GM23338 (cell line): Measurements from ENCODE around the gene RAB3GAP2.

Experiments
- CREB1 ChIP-seq: fragments of 250-450 bp; sonication (Bioruptor Pico); IDR thresholded peaks from 2 replicates; pipeline ENCODE4 v1.5.0; 2020; ENCODE audit warnings: low read depth, mild to moderate bottlenecking, moderate library complexity
- CTCF ChIP-seq, 2 experiments: fragments of 200-600 bp in 1 of 2; sonication (generic) in 1 of 2; conservative IDR thresholded peaks; 2 replicates each; pipeline versions ENCODE4 v1.5.1 to v1.6.1; 2016 to 2017; ENCODE audit warnings: antibody characterized with exemption in 2 of 2, low read depth in 2 of 2, mild to moderate bottlenecking in 2 of 2, moderate library complexity in 1 of 2
- EZH2 ChIP-seq: fragments of 200-600 bp; sonication (generic); IDR thresholded peaks from one replicate; pipeline ENCODE4 v1.8.0; 2017; ENCODE audit warnings: antibody characterized with exemption, mild to moderate bottlenecking, low read depth; ENCODE audit not compliant: unreplicated experiment
- EZH2phosphoT487 ChIP-seq: fragments of 200-600 bp; sonication (generic); IDR thresholded peaks from one replicate; pipeline ENCODE4 v1.8.1; 2018; ENCODE audit warnings: antibody characterized with exemption; ENCODE audit not compliant: unreplicated experiment
- POLR2AphosphoS5 ChIP-seq: IDR thresholded peaks from 2 replicates; pipeline ENCODE4 v1.6.1; 2016; ENCODE audit warnings: antibody characterized with exemption, low read depth
- TF ChIP-seq, protein P1 (sequence below): IDR thresholded peaks from one replicate; pipeline ENCODE4 v1.6.1; 2018; ENCODE audit warnings: antibody characterized with exemption; ENCODE audit not compliant: unreplicated experiment

DNA sequence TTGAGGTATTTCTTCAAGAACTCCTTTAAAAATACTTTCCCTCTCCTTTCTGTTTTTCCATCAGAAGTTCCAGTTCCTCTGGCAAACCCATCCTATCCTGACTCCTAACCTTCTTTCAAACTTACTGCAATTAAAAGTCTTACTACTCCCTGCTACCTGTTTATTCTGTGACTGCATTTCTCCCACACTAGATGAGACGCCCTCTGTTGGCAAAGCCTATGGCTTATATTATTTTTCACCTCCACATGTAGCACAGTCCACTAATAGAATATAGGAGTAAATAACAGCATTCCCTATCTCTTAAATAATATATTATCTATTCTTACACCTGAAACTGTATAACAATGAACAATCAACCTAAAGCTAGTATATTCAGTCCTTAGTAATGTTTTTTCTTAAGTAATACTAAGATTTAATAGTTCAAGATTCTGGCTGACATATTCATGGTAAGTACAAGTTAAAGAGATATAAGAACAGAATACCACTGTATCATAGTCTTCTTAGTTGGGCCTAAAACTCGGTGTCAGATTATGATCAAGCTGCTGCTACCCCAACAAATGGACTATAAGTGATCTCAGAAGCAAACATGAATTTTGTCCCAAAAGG, 54.8 kb downstream of the RAB3GAP2 start:
- TF ChIP-seq, protein P1, sequence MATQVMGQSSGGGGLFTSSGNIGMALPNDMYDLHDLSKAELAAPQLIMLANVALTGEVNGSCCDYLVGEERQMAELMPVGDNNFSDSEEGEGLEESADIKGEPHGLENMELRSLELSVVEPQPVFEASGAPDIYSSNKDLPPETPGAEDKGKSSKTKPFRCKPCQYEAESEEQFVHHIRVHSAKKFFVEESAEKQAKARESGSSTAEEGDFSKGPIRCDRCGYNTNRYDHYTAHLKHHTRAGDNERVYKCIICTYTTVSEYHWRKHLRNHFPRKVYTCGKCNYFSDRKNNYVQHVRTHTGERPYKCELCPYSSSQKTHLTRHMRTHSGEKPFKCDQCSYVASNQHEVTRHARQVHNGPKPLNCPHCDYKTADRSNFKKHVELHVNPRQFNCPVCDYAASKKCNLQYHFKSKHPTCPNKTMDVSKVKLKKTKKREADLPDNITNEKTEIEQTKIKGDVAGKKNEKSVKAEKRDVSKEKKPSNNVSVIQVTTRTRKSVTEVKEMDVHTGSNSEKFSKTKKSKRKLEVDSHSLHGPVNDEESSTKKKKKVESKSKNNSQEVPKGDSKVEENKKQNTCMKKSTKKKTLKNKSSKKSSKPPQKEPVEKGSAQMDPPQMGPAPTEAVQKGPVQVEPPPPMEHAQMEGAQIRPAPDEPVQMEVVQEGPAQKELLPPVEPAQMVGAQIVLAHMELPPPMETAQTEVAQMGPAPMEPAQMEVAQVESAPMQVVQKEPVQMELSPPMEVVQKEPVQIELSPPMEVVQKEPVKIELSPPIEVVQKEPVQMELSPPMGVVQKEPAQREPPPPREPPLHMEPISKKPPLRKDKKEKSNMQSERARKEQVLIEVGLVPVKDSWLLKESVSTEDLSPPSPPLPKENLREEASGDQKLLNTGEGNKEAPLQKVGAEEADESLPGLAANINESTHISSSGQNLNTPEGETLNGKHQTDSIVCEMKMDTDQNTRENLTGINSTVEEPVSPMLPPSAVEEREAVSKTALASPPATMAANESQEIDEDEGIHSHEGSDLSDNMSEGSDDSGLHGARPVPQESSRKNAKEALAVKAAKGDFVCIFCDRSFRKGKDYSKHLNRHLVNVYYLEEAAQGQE: no peak
- TF ChIP-seq CTCF (conservative IDR thresholded peaks at IDR 0.05; ENCODE audit: low read depth in 2 of 2) (peak; percentile 69 to 83), CREB1 (no peak), EZH2phosphoT487 (no peak), POLR2AphosphoS5 (no peak), EZH2 (no peak)
